Activated T-helper 1 cell treated with anti-CD3 and anti-CD28 coated beads, Interleukin-12 subunit alpha, Interleukin-12 subunit beta, Interleukin-2, Interleukin-4 antibody, amounts not matched to agents 30 ng/mL and 10 ng/mL and 1 ng/mL, durations not matched to agents 14 hours and 24 hours and 36 hours (primary cell): ENCODE measurements around the gene GLUD1. TPM values are rescaled to one million over a fixed set of nuclear protein-coding genes. Genes with fewer than 3 reads are reported as not detected.
A peak's percentile ranks its signal among the peaks of the same experiment; 100 is the strongest.
"Not testable (repeated sequence)": the region's sequence is repeated elsewhere in the genome, so short reads cannot be mapped to it uniquely, and the experiment has no call there.

Experiments
- DNase-seq: peaks from one replicate; pipeline ENCODE4 v3.0.0; 2021; ENCODE audit warnings: low spot score
- H3K27ac Mint-ChIP-seq: one replicate; pipeline ENCODE4 v1.8.0; 2021; ENCODE audit warnings: mild to moderate bottlenecking, mixed read lengths
- H3K27me3 Mint-ChIP-seq: one replicate; pipeline ENCODE4 v1.8.0; 2022; ENCODE audit warnings: mild to moderate bottlenecking, moderate library complexity, mixed read lengths; ENCODE audit not compliant: insufficient read depth
- H3K36me3 Mint-ChIP-seq: one replicate; pipeline ENCODE4 v1.8.0; 2021; ENCODE audit warnings: low read depth, mixed read lengths
- H3K4me1 Mint-ChIP-seq: one replicate; pipeline ENCODE4 v1.8.0; 2021; ENCODE audit warnings: low read depth, mixed read lengths
- H3K4me3 Mint-ChIP-seq: one replicate; pipeline ENCODE4 v1.8.0; 2021; ENCODE audit warnings: mild to moderate bottlenecking, moderate library complexity, mixed read lengths
- H3K9me3 Mint-ChIP-seq: one replicate; pipeline ENCODE4 v1.8.0; 2021; ENCODE audit warnings: mixed read lengths
- intact Hi-C: fragments of 100-400 bp; cut with micrococcal nuclease; formaldehyde crosslinking; loops from one replicate; pipeline ENCODE4 v1.15.1; 2024
- total RNA-seq: library from RNA; stranded (reverse); gene quantifications from 2 replicates; pipeline ENCODE4 v1.2.3, GENCODE V29; 2022

Gene GLUD1
- total RNA-seq, 1 donor from 2014 or later = 116 TPM

- H3K4me3 Mint-ChIP-seq = not testable (repeated sequence)
- H3K27ac Mint-ChIP-seq = peak overlapping the region; percentile 91
- intact Hi-C loops = loop anchor here (1.0 kb wide), 1 partner anchor 54 kb away; no protein-coding TSS in a partner anchor
These were observed 69.2 kb downstream of the GLUD1 start for GRCh38 chr10:87025285-87025958.

GRCh38 chr10:87020056-87020455, 74.6 kb downstream of the GLUD1 start, which contains the start of gene FAM25A:
Gene FAM25A (plus strand): TSS chr10:87020294. CDS start chr10:87020325, 31 bp downstream.
- H3K36me3 Mint-ChIP-seq = not testable (repeated sequence)

More at GRCh38 chr10:87025285-87025958, 69.2 kb downstream of the GLUD1 start:
- DNase-seq, H3K27me3 Mint-ChIP-seq, H3K36me3 Mint-ChIP-seq, H3K9me3 Mint-ChIP-seq, H3K4me1 Mint-ChIP-seq: not testable (repeated sequence)

GRCh38 chr10:87019504-87019903, 75.1 kb downstream of the GLUD1 start:
- DNase-seq, intact Hi-C loops, H3K4me3 Mint-ChIP-seq: not testable (repeated sequence)

More at GRCh38 chr10:87020056-87020455, 74.6 kb downstream of the GLUD1 start, which contains the start of gene FAM25A:
- H3K27me3 Mint-ChIP-seq, DNase-seq, H3K27ac Mint-ChIP-seq, intact Hi-C loops, H3K4me1 Mint-ChIP-seq, H3K4me3 Mint-ChIP-seq, H3K9me3 Mint-ChIP-seq: not testable (repeated sequence)

GRCh38 chr10:87019066-87019465, 75.6 kb downstream of the GLUD1 start:
- H3K4me3 Mint-ChIP-seq, H3K36me3 Mint-ChIP-seq, H3K27ac Mint-ChIP-seq, intact Hi-C loops, H3K27me3 Mint-ChIP-seq, H3K9me3 Mint-ChIP-seq, H3K4me1 Mint-ChIP-seq, DNase-seq: not testable (repeated sequence)

More at GRCh38 chr10:87019504-87019903, 75.1 kb downstream of the GLUD1 start:
- not testable (repeated sequence) for H3K36me3 Mint-ChIP-seq, H3K4me1 Mint-ChIP-seq, H3K27ac Mint-ChIP-seq, H3K9me3 Mint-ChIP-seq, H3K27me3 Mint-ChIP-seq

GRCh38 chr10:87018127-87018526, 76.5 kb downstream of the GLUD1 start:
- H3K4me1 Mint-ChIP-seq, H3K27ac Mint-ChIP-seq, H3K27me3 Mint-ChIP-seq, H3K36me3 Mint-ChIP-seq, H3K4me3 Mint-ChIP-seq, intact Hi-C loops, H3K9me3 Mint-ChIP-seq, DNase-seq: not testable (repeated sequence)

- H3K4me1 Mint-ChIP-seq, H3K36me3 Mint-ChIP-seq, H3K27me3 Mint-ChIP-seq, DNase-seq, intact Hi-C loops, H3K4me3 Mint-ChIP-seq, H3K27ac Mint-ChIP-seq, H3K9me3 Mint-ChIP-seq: not testable (repeated sequence)
These were observed 79.5 kb downstream of the GLUD1 start for GRCh38 chr10:87014986-87015716.

- DNase-seq, intact Hi-C loops, H3K27ac Mint-ChIP-seq, H3K4me1 Mint-ChIP-seq, H3K27me3 Mint-ChIP-seq, H3K9me3 Mint-ChIP-seq, H3K4me3 Mint-ChIP-seq, H3K36me3 Mint-ChIP-seq: not testable (repeated sequence)
These were observed 81.1 kb downstream of the GLUD1 start for GRCh38 chr10:87013528-87013927.

- H3K9me3 Mint-ChIP-seq, H3K4me3 Mint-ChIP-seq, intact Hi-C loops, H3K27me3 Mint-ChIP-seq, H3K27ac Mint-ChIP-seq, H3K4me1 Mint-ChIP-seq, DNase-seq, H3K36me3 Mint-ChIP-seq: not testable (repeated sequence)
These were observed 85.4 kb downstream of the GLUD1 start for GRCh38 chr10:87009134-87009696.

- DNase-seq, H3K27me3 Mint-ChIP-seq, H3K27ac Mint-ChIP-seq, H3K9me3 Mint-ChIP-seq, H3K4me1 Mint-ChIP-seq, intact Hi-C loops, H3K4me3 Mint-ChIP-seq, H3K36me3 Mint-ChIP-seq: not testable (repeated sequence)
These were observed 86.3 kb downstream of the GLUD1 start for GRCh38 chr10:87008303-87008702.

- H3K9me3 Mint-ChIP-seq, H3K27ac Mint-ChIP-seq, H3K4me3 Mint-ChIP-seq, H3K27me3 Mint-ChIP-seq, DNase-seq, H3K4me1 Mint-ChIP-seq, H3K36me3 Mint-ChIP-seq, intact Hi-C loops: not testable (repeated sequence)
These were observed 87.0 kb downstream of the GLUD1 start for GRCh38 chr10:87007674-87008073.

- H3K4me3 Mint-ChIP-seq, H3K27me3 Mint-ChIP-seq, H3K4me1 Mint-ChIP-seq, intact Hi-C loops, H3K9me3 Mint-ChIP-seq, DNase-seq, H3K27ac Mint-ChIP-seq, H3K36me3 Mint-ChIP-seq: not testable (repeated sequence)
These were observed 87.5 kb downstream of the GLUD1 start for GRCh38 chr10:87007124-87007523.

GRCh38 chr10:87000491-87000890, 94.2 kb downstream of the GLUD1 start:
- H3K27ac Mint-ChIP-seq = no peak overlapping the region
- H3K4me1 Mint-ChIP-seq = no peaks in the 10 kb centered on the region
- peaks cover 13% of the 10 kb centered on the region for H3K27me3 Mint-ChIP-seq
- no peak for DNase-seq
- H3K4me3 Mint-ChIP-seq = no peak overlapping the region
- no peaks in the 10 kb centered on the region for H3K9me3 Mint-ChIP-seq
- intact Hi-C loops = no loop called here
- no peaks in the 10 kb centered on the region for H3K36me3 Mint-ChIP-seq
